ENCODE measurements around the gene PAIP2.

The PAIP2 gene

DNA sequence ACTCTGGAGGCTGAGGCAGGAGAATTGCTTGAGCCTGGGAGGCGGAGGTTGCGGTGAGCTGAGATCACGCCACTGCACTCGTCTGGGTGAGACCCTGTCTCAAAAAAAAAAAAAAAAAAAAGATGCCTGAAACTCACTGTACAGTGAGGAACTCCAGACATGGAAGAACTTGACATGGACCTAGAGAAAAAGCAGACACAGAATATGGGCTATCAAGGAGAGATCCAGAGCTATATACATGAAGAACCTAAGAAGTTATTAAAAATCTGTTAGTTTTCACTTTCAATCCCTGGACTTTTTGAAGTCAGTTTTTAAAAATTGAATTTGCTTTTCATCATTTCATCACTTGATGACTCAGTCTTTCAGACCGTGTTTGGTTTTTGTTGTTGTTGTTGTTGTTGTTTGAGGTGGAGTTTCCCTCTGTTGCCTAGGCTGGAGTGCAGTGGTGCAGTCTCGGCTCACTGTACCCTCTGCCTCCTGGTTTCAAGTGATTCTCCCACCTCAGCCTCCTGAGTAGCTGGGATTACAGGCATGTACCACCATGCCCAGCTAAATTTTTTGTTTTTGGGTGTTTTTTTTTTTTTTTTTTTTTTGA lies 20.3 kb downstream of the PAIP2 start:
- Histone ChIP-seq H2BK15ac (ENCODE audit: low read depth, poor library complexity, severe bottlenecking) (no peak overlapping the region), H4K8ac (ENCODE audit: low read length) (no peak overlapping the region), H2AFZ (ENCODE audit: low read depth, low read length) (no peak overlapping the region), H2BK5ac (ENCODE audit: low read depth, low read length, poor library complexity, severe bottlenecking) (no peak overlapping the region), H3K4ac (ENCODE audit: low read depth in 1 of 2, low read length in 2 of 2) (no peak overlapping the region), H2BK120ac (ENCODE audit: low read depth, low read length) (no peak overlapping the region), H3K4me3 (ENCODE audit: insufficient read depth in 1 of 2, low read depth in 1 of 2, low read length in 2 of 2) (no peak overlapping the region), H3K4me2 (ENCODE audit: low read length, poor library complexity, severe bottlenecking) (no peak overlapping the region), H3K9ac (ENCODE audit: low read length) (no peak overlapping the region), H3K36me3 (ENCODE audit: control insufficient read depth in 1 of 2, insufficient read depth in 2 of 2, low read depth in 1 of 2, low read length in 2 of 2) (peaks cover 26 to 40% of the 10 kb centered on the region in 2 experiments), H3K23ac (ENCODE audit: low read length in 2 of 2) (no peak overlapping the region), H3K27me3 (ENCODE audit: control insufficient read depth in 1 of 2, insufficient read depth in 1 of 2, low read length in 2 of 2) (no peaks in the 10 kb centered on the region), H3K27ac (ENCODE audit: low read length, poor library complexity, severe bottlenecking) (no peak overlapping the region), H4K91ac (ENCODE audit: low read length) (no peak overlapping the region), H3K18ac (ENCODE audit: low read depth in 1 of 2, low read length in 2 of 2) (no peak overlapping the region), H3K4me1 (ENCODE audit: control insufficient read depth, insufficient read depth, low read depth, low read length) (peaks cover 6% of the 10 kb centered on the region), H3K79me1 (replicated peaks; ENCODE audit: low read length, poor library complexity, severe bottlenecking) (peaks cover 7% of the 10 kb centered on the region), H3K14ac (ENCODE audit: low read length in 2 of 2) (no peak overlapping the region), H3K9me3 (ENCODE audit: control insufficient read depth, low read length) (no peaks in the 10 kb centered on the region), H2AK5ac (ENCODE audit: low read length, severe bottlenecking) (no peak overlapping the region), H2BK12ac (ENCODE audit: low read length in 2 of 2) (no peak overlapping the region)
- DNase-seq: no peak
- 87% methylated on average over 5 of the region's 6 CpGs for WGBS

DNA sequence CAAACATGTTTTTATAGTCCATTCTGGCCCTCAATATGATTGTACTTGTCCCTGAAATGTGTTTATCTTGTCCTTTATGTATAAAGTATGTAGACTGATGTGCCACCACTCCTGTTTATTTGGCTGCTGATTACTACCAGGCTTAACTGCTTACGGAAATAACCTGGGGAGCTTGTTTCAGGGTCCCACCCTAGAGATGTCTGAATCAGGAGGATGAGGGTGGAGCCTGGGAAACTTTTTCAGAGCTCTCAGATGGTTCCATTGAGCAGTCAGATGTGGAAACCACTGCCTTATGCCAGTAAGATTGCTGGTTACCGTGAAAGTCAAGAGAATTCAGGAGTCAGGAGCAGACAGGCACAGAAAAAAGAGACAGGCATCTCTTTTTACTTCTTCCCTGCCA lies 22.3 kb downstream of the PAIP2 start:
- peaks cover 5% of the 10 kb centered on the region for H3K4me1 ChIP-seq (ENCODE audit: control insufficient read depth, insufficient read depth, low read depth, low read length)
- H4K91ac ChIP-seq (ENCODE audit: low read length): no peak overlapping the region
- no peak for DNase-seq
- H2BK12ac ChIP-seq (ENCODE audit: low read length in 2 of 2): no peak overlapping the region
- no peak overlapping the region for H3K4me2 ChIP-seq (ENCODE audit: low read length, poor library complexity, severe bottlenecking)
- no peak overlapping the region for H3K9ac ChIP-seq (ENCODE audit: low read length)
- no peak overlapping the region for H2AK5ac ChIP-seq (ENCODE audit: low read length, severe bottlenecking)
- no peak overlapping the region for H3K18ac ChIP-seq (ENCODE audit: low read depth in 1 of 2, low read length in 2 of 2)
- H3K27me3 ChIP-seq (ENCODE audit: control insufficient read depth in 1 of 2, insufficient read depth in 1 of 2, low read length in 2 of 2): no peaks in the 10 kb centered on the region
- no peak overlapping the region for H3K27ac ChIP-seq (ENCODE audit: low read length, poor library complexity, severe bottlenecking)
- peaks cover 9% of the 10 kb centered on the region for H3K79me1 ChIP-seq (replicated peaks; ENCODE audit: low read length, poor library complexity, severe bottlenecking)
- no peak overlapping the region for H2BK120ac ChIP-seq (ENCODE audit: low read depth, low read length)
- no peak overlapping the region for H3K23ac ChIP-seq (ENCODE audit: low read length in 2 of 2)
- no peak overlapping the region for H3K4me3 ChIP-seq (ENCODE audit: insufficient read depth in 1 of 2, low read depth in 1 of 2, low read length in 2 of 2)
- no peak overlapping the region for H3K4ac ChIP-seq (ENCODE audit: low read depth in 1 of 2, low read length in 2 of 2)
- H3K14ac ChIP-seq (ENCODE audit: low read length in 2 of 2): no peak overlapping the region
- H4K8ac ChIP-seq (ENCODE audit: low read length): no peak overlapping the region
- WGBS: 100% methylated on average over 1 of the region's 2 CpGs
- no peak overlapping the region for H2BK15ac ChIP-seq (ENCODE audit: low read depth, poor library complexity, severe bottlenecking)
- no peak overlapping the region for H2AFZ ChIP-seq (ENCODE audit: low read depth, low read length)
- no peak overlapping the region for H2BK5ac ChIP-seq (ENCODE audit: low read depth, low read length, poor library complexity, severe bottlenecking)
- H3K9me3 ChIP-seq (ENCODE audit: control insufficient read depth, low read length): no peaks in the 10 kb centered on the region
- H3K36me3 ChIP-seq (ENCODE audit: control insufficient read depth in 1 of 2, insufficient read depth in 2 of 2, low read depth in 1 of 2, low read length in 2 of 2): peaks cover 24 to 45% of the 10 kb centered on the region in 2 experiments

DNA sequence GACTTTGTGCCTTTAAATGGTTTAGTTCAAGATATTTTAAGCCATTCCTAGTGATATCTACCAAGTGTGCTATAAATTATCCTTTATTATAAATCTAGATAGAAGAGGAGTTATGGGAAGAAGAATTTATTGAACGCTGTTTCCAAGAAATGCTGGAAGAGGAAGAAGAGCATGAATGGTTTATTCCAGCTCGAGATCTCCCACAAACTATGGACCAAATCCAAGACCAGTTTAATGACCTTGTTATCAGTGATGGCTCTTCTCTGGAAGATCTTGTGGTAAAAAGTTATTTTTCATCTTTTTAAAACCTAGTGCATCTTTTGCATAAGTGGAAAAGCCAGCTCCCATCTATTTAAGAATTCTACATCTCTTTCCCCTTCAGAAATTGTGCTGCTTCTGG lies 22.8 kb downstream of the PAIP2 start:
- peaks cover 3% of the 10 kb centered on the region for H3K4me1 ChIP-seq (ENCODE audit: control insufficient read depth, insufficient read depth, low read depth, low read length)
- H2BK15ac ChIP-seq (ENCODE audit: low read depth, poor library complexity, severe bottlenecking): no peak overlapping the region
- no peaks in the 10 kb centered on the region for H3K27me3 ChIP-seq (ENCODE audit: control insufficient read depth in 1 of 2, insufficient read depth in 1 of 2, low read length in 2 of 2)
- H2AK5ac ChIP-seq (ENCODE audit: low read length, severe bottlenecking): no peak overlapping the region
- H4K8ac ChIP-seq (ENCODE audit: low read length): no peak overlapping the region
- H2BK120ac ChIP-seq (ENCODE audit: low read depth, low read length): no peak overlapping the region
- H3K36me3 ChIP-seq (ENCODE audit: control insufficient read depth in 1 of 2, insufficient read depth in 2 of 2, low read depth in 1 of 2, low read length in 2 of 2): peaks cover 21 to 50% of the 10 kb centered on the region in 2 experiments
- no peak overlapping the region for H3K23ac ChIP-seq (ENCODE audit: low read length in 2 of 2)
- no CpG with 5 or more reads among the region's 2 CpGs for WGBS
- peaks cover 9% of the 10 kb centered on the region for H3K79me1 ChIP-seq (replicated peaks; ENCODE audit: low read length, poor library complexity, severe bottlenecking)
- H3K18ac ChIP-seq (ENCODE audit: low read depth in 1 of 2, low read length in 2 of 2): no peak overlapping the region
- no peak overlapping the region for H2BK5ac ChIP-seq (ENCODE audit: low read depth, low read length, poor library complexity, severe bottlenecking)
- no peak overlapping the region for H3K27ac ChIP-seq (ENCODE audit: low read length, poor library complexity, severe bottlenecking)
- H3K9ac ChIP-seq (ENCODE audit: low read length): no peak overlapping the region
- DNase-seq: no peak
- H2BK12ac ChIP-seq (ENCODE audit: low read length in 2 of 2): no peak overlapping the region
- H4K91ac ChIP-seq (ENCODE audit: low read length): no peak overlapping the region
- no peak overlapping the region for H3K4me2 ChIP-seq (ENCODE audit: low read length, poor library complexity, severe bottlenecking)
- H3K4ac ChIP-seq (ENCODE audit: low read depth in 1 of 2, low read length in 2 of 2): no peak overlapping the region
- no peak overlapping the region for H2AFZ ChIP-seq (ENCODE audit: low read depth, low read length)
- H3K4me3 ChIP-seq (ENCODE audit: insufficient read depth in 1 of 2, low read depth in 1 of 2, low read length in 2 of 2): no peak overlapping the region
- no peak overlapping the region for H3K14ac ChIP-seq (ENCODE audit: low read length in 2 of 2)
- H3K9me3 ChIP-seq (ENCODE audit: control insufficient read depth, low read length): no peaks in the 10 kb centered on the region

DNA sequence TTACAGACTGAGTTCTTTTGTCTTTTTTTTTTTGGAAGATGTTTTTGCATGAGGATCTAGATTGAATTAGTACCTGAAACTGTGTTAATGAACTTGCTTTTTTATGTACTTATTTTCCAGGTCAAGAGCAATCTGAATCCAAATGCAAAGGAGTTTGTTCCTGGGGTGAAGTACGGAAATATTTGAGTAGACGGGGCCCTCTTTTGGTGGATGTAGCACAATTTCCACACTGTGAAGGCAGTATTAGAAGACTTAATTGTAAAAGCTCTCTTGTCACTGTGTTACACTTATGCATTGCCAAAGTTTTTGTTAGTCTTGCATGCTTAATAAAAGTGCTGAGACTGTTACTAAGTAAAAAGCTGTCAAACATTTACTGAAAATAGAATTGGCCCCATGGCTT lies 27.0 kb downstream of the PAIP2 start:
- no peaks in the 10 kb centered on the region for H3K4me1 ChIP-seq (ENCODE audit: control insufficient read depth, insufficient read depth, low read depth, low read length)
- no peak overlapping the region for H3K14ac ChIP-seq (ENCODE audit: low read length in 2 of 2)
- no peak overlapping the region for H3K4me2 ChIP-seq (ENCODE audit: low read length, poor library complexity, severe bottlenecking)
- peaks cover 16% of the 10 kb centered on the region for H3K79me1 ChIP-seq (replicated peaks; ENCODE audit: low read length, poor library complexity, severe bottlenecking)
- H3K36me3 ChIP-seq (ENCODE audit: control insufficient read depth in 1 of 2, insufficient read depth in 2 of 2, low read depth in 1 of 2, low read length in 2 of 2): peaks cover 37 to 84% of the 10 kb centered on the region in 2 experiments
- H4K8ac ChIP-seq (ENCODE audit: low read length): no peak overlapping the region
- WGBS: 90% methylated on average over 2 of the region's 2 CpGs
- H3K4ac ChIP-seq (ENCODE audit: low read depth in 1 of 2, low read length in 2 of 2): no peak overlapping the region
- H2AK5ac ChIP-seq (ENCODE audit: low read length, severe bottlenecking): no peak overlapping the region
- no peak overlapping the region for H3K18ac ChIP-seq (ENCODE audit: low read depth in 1 of 2, low read length in 2 of 2)
- no peak overlapping the region for H4K91ac ChIP-seq (ENCODE audit: low read length)
- H3K9ac ChIP-seq (ENCODE audit: low read length): peak overlapping the region; percentile 9
- H2BK5ac ChIP-seq (ENCODE audit: low read depth, low read length, poor library complexity, severe bottlenecking): no peak overlapping the region
- no peak overlapping the region for H3K23ac ChIP-seq (ENCODE audit: low read length in 2 of 2)
- H2AFZ ChIP-seq (ENCODE audit: low read depth, low read length): no peak overlapping the region
- H3K9me3 ChIP-seq (ENCODE audit: control insufficient read depth, low read length): no peaks in the 10 kb centered on the region
- no peak for DNase-seq
- no peak overlapping the region for H2BK12ac ChIP-seq (ENCODE audit: low read length in 2 of 2)
- H2BK120ac ChIP-seq (ENCODE audit: low read depth, low read length): no peak overlapping the region
- no peak overlapping the region for H3K4me3 ChIP-seq (ENCODE audit: insufficient read depth in 1 of 2, low read depth in 1 of 2, low read length in 2 of 2)
- no peak overlapping the region for H3K27ac ChIP-seq (ENCODE audit: low read length, poor library complexity, severe bottlenecking)
- no peak overlapping the region for H2BK15ac ChIP-seq (ENCODE audit: low read depth, poor library complexity, severe bottlenecking)
- no peaks in the 10 kb centered on the region for H3K27me3 ChIP-seq (ENCODE audit: control insufficient read depth in 1 of 2, insufficient read depth in 1 of 2, low read length in 2 of 2)

Measured in mesenchymal stem cell (in vitro differentiated cells and primary cell).